GM19240 (cell line): ENCODE measurements around the gene CWH43.
"Not testable (repeated sequence)": the region's sequence is repeated elsewhere in the genome, so short reads cannot be mapped to it uniquely, and the experiment has no call there.

Source experiments
- DNase-seq: peaks from one replicate; pipeline ENCODE4 v3.0.0; 2011; ENCODE audit warnings: low spot score; ENCODE audit not compliant: insufficient read length

The CWH43 gene

DNA sequence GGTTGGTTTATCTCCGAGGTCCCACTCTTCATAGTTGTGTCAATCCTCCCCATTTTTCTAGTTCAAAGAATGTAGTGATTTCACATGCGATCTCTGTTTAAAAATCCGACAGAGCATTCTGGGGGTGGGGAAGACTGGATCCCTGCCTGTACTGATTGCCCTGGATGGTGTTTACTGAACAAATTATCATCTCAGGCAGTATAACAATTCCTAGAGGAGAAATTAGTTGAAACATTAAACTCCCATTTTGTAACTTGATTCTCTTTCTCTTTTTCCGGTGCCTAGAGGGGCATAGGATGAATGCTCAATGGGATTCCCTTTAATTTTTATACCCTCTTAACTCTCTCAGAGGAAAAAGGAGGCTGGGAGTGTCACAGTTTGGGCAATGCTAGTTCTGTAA lies 10.0 kb upstream of the CWH43 start:
- DNase-seq: no peak

DNA sequence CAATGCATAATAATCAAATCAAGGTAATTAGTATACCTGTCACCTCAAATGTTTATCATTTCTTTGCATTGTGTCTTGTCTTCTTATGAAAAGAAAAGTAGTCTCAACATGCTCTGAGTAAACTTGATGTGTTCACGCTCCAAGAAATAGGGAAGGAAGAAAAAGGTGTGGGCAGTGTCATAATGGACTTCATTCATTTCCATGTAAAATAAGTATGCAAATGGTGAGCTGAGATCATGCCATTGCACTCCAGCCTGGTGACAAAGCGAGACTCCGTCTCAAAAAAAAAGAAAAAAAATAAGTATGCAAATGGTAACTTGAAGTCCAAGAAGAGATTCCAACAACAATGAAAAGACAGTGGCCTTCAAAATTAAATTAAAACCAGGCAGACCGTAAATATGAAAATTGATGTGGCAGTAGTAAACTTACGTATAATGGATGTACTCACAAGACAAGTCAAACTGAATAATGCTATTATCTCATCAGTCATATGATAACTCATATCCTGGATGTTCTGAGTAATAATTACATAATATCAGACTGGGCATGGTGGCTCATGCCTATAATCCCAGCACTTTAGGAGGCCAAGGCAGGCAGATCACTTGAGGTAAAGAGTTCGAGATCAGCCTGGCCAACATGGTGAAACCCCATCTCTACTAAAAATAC lies 6.0 kb upstream of the CWH43 start:
- DNase-seq: no peak

DNA sequence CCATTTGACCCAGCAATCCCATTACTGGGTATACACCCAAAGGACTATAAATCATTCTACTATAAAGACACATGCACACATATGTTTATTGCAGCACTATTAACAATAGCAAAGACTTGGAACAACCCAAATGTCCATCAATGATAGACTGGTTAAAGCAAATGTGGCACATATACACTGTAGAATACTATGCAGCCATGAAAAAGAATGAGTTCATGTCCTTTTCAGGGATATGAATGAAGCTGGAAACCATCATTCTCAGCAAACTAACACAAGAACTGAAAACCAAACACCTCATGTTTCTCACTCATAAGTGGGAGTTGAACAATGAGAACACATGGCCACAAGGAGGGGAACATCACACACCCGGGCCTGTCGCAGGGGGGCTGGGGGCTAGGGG lies 2.1 kb upstream of the CWH43 start:
- not testable (repeated sequence) for DNase-seq

DNA sequence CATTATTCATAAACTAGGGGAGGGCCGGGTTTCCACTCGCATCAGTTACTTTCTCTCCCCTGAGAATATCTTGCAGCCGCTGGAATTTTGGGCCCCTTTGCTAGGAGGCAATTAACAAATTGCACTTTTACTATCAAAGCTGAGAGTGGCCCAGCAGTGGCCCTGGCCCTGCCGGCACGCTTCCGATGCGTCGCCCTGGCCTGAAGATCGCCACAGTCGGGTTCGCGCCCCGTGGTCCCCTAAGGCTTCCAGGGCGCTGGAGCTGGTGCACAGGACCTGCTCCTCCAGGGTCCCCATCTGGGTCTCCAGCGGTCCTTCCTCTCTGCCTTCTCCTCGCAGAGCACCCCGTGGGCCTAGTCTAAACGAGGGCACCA lies 486 bp upstream of the CWH43 start:
- DNase-seq: no peak

DNA sequence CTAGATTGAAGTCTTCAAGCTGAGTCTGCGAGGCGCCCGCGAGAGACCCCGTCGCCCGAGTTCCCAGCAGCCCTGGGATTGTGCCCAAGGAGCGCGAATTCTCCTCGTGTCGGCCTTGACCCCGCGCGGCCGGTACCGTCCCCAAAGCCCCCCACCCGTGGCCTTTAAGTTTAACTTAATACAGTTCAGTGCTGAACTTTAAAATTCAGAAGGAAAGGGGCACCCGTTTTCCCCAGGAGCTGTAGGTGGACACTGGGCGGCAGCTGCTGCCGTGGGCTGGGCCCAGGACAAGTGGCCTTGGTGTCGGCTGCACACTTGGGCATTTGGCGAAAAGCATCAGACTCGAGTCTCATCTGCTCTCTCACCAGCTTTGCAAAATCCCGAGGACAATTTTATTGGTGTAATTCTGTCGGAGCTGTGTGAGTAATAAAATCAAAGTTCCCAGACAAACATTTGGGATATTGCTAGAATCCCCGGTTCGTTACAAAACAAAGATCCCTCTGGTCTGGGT lies 634 bp downstream of the CWH43 start:
- no peak for DNase-seq

DNA sequence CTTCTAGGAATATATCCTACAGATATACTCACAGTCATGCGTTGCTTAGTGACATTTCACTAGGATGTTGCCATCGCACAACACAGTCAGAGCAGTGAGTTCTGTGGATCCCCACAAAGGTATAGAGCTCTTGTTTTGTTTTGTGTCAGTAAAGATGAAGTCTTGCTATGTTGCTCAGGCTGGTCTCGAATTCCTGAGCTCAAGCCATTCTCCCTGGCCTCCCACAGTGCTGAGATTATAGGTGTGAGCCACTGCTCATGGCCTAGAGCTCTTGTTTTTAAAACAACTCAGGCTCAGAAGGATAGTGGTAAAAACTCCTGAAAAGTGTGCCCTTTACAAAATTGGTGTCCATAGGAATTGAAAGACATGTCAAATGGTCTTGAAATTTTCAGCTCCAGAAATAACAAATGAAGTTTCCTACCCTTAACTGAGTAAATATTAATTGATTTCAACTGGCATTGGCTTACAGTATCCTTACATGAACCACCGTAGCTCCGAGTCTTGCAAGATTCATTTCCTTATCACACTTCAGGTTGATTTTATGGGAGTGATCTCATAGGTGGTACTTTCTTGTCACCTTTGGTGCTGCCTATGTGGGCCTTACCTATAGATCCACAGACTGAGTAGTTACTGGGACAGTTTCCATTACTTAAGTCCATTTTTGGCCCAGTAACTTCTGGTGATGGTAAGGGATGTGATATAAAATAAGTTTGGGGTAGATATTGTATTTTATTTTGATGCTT lies 3.6 kb downstream of the CWH43 start:
- no peak for DNase-seq

DNA sequence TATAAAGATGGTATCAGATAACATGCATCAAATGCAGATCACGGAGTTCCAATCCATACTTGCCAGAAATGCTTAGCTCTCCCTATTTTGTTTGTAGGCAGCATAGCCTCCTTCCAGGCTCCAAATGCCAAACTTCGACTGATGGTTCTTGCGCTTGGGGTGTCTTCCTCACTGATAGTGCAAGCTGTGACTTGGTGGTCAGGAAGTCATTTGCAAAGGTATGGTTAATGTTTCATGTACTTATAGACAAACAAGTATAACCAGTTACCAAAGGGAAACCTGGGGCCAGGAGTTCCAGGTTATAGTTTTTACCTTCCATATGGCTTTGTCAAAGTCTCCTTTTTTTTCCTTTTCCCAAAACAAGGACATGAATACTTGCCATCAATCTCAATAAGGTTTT lies 5.3 kb downstream of the CWH43 start:
- no peak for DNase-seq

DNA sequence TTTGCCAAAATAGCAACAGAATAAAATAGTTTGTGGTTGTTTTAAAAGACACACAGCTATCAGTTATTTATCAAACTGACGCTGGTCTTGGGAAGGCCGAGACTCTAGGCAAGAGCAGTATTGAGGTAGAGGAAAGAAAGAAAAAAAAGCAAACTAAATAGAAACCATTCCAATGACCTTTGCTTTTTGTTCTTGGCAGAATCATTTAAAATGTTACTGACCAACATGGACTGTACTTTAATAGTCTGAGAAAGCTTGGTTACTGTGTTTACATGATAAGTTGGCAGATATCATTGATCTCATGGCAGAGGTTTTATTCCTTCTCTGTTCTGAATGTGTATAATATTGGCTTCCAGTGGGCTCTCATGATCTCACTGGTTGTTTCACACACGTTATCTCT lies 11.9 kb downstream of the CWH43 start:
- DNase-seq: no peak

DNA sequence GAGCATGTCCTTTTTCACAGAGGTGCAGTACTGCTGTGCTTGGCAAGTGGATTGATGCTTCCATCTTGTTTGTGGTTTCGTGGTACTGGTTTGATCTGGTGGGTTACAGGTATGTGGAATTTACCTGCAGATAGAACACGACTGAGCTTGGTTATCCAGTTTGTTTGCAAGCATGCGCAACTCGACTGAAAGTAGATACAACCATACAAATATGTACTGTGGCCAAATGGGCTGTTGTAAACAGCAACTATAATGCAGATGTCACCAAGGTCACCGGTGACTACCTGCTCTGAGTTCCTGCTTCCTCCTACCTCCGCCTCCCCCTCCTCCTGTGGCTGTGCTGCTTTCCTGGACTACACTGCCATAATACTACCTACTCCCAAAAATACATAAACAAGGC lies 12.4 kb downstream of the CWH43 start:
- no peak for DNase-seq

DNA sequence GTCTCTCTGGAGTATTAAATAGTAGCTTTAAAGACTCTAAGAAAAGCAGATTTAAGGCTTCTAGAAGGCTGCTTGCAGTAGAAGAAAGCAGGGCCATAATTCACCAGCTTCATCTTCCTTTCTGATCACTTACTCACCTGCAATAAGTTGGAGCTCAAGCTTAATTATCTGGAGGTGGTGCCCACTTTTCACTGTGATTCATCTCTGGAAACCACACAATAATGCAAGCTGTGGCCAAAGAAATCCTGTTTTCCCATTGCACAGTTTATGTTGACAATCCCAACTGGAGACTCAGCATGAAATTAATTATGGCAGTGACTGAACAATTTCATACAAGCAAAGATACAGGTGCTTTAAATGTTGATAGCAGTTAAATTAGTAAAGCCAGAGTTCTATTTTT lies 14.7 kb downstream of the CWH43 start:
- no peak for DNase-seq

DNA sequence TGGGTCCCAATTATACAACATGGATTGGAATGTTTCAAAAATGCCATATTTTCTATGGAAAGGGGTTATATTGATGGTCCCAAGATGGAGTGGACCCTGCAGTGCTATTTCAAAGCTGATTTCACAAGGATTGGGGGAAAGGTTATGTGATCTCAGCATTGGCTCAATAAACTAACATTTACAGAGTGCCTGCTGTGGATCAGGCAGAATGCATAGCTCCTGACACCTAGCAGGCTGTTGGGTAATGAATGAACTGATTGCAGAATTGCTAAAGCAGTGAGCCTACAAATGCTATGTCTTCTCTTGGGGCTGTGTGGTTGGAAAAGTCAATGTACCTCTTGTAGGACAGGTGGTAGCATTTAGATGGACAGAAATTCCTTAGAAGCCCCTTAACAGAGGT lies 16.9 kb downstream of the CWH43 start:
- DNase-seq: no peak

DNA sequence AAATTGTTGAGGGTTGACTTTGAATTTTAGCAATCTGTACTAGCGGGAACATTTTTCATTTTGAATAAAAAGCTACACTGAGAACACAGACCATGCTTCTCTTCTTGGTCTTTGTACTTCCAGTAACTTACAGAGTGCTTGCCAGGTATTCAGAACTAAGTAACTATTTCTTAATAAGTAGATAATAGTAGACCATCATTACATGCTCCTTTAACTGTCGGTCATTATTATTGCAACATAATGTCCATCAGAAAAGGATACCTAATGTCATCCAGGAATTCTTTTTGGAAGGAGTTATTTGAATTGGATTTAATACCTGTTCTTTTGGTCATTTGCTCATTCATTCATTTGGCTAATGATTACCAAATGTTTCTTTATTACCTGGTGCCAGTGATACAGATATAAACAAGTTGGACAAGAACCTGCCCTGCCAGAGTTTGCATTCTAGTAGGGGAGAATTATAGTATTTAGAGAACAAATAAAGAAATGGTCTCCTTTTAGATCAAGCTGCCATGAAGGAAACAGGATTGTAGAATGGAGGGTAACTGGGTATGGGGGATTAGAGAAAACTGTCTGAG lies 32.7 kb downstream of the CWH43 start:
- DNase-seq: no peak

DNA sequence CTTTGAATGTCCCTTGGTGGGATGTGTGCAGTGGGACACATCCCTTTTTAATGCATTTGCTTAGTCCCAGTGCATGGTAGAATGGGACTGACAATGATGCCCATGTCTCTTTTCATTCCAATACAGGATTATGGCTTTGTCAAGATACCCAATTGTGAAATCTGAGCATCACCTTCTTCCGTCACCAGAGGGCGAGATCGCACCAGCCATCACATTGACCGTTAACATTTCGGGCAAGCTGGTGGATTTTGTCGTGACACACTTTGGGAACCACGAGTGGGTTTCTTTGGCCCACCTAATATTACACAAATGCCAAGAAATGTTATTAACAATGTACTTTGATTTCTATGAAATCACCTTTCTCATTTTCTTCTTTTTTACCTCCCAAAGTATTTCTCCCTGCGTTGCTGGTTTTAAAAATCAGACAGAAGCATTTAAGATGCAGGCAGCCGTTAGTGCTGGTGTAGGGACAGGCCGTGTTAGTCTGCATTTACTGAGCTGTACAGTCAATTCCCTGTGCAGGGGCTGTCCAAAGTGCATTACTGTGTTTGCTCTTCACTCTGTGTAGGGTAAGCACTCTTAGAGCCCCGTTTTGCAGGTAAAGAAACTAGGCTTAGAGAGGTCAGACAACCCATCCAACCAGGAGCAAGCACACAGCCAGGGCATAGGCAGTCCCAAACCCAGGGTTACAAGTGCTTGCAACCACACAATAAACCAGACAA lies 46.5 kb downstream of the CWH43 start:
- no peak for DNase-seq

DNA sequence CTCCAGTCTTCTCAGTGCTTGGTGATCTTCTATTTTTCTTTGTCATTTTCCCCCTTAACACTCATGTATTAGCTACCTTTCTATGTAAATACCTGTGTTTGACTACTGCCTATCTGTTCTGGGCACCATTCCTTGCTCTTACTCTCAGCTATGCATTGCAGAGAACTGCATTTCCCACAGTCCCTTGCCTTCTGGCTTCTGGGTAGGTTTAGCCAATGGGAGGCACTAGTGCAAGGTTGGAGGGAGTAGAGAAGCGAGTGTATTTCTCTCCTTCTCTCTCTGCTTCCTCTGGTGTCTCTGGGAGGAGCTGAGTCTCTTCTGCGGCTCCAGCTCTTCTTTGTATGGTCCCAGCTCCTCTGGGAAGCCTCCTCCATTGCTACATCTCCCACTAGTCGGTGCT lies 50.5 kb downstream of the CWH43 start:
- DNase-seq: no peak

DNA sequence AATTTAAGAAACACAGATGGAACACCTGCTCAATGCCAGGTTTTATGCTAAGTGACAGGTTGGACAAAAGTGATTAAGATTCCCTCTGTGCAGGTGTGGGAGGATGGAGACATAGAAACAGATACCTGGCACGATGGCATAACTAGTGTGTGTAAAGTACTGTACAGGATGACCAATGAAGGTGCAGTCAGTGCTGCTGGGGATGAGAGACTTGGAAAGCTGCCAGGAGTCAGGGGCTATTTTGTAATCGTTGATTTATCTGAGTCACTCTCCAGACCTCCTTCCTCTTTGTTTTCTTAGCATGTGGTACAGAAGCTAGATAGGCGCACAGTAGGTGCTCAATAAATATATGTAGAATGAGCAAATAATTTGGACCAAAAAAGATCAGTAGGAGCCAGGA lies 58.2 kb downstream of the CWH43 start:
- DNase-seq: no peak

DNA sequence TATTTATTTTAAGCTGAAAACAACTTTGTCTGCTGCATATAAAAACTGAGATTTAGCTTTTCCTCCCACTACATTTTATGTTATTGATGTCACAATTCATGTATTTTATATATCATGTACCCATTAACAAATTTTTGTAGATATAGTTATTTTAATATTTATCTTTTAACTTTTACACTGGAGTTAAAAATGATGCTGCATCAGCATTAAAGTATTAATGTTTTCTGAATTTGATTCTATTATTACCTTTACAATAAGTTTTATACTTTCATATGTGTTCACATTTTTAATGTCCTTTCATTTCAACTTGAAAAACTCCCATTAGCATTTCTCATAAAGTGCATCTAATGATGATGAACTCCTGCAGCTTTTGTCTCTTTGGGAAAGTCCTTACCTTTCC lies 72.2 kb downstream of the CWH43 start:
- DNase-seq: no peak

DNA sequence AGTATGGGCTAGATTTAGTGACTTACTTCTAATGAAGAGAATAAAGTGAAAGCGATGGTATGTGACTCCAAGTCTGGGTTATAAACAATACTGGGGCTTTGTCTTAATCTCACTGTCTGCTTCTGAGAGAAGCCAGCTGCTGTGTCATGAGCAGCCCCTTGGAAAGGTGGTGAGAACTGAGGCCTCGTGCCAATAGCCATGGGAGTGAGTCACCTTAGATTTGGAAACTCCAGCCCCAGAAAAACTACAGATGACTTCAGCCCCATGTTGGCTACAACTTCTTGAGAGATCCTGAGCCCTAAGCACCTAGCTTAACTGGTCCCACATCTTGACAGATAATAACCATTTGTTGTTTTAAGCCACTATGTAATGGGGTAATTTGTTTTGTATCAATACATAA lies 77.6 kb downstream of the CWH43 start:
- no peak for DNase-seq

DNA sequence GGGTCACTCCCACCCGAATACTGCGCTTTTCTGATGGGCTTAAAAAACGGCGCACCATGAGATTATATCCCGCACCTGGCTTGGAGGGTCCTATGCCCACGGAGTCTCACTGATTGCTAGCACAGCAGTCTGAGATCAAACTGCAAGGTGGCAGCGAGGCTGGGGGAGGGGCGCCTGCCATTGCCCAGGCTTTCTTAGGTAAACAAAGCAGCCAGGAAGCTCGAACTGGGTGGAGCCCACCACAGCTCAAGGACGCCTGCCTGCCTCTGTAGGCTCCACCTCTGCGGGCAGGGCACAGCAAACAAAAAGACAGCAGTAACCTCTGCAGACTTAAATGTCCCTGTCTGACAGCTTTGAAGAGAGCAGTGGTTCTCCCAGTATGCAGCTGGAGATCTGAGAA lies 86.1 kb downstream of the CWH43 start:
- DNase-seq: not testable (repeated sequence)

DNA sequence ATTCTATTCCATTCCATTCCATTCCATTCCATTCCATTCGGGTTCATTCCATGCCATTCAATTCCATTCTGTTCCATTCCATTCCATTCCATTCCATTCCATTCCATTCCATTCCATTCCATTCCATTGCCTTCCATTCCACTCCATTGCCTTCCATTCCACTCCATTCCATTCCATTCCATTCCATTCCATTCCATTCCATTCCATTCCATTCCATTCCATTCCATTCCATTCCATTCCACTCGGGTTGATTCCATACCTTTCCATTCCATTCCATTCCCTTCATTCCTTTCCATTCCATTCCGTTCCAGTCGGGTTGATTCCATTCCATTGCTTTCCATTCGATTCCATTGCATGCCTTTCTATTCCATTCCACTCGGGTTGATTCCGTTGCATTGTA lies 105.8 kb downstream of the CWH43 start:
- not testable (repeated sequence) for DNase-seq

DNA sequence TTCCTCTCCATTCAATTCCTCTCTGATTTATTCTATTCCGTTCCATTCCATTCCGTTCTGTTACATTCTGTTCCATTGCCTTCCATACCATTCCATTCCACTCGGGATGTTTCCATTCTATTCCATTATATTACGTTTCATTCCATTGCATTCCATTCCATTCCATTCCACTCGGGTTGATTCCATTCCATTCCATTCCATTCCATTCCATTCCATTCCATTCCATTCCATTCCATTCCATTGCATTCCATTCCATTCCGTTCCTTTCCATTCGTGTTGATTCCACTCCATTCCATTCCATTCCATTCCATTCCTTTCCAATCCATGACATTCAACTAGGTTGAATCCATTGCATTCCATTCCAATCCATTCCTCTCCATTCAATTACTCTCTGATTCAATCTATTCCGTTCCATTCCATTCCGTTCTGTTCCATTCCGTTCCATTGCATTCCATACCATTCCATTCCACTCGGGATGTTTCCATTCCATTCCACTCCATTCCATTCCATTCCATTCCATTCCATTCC lies 106.6 kb downstream of the CWH43 start:
- not testable (repeated sequence) for DNase-seq

DNA sequence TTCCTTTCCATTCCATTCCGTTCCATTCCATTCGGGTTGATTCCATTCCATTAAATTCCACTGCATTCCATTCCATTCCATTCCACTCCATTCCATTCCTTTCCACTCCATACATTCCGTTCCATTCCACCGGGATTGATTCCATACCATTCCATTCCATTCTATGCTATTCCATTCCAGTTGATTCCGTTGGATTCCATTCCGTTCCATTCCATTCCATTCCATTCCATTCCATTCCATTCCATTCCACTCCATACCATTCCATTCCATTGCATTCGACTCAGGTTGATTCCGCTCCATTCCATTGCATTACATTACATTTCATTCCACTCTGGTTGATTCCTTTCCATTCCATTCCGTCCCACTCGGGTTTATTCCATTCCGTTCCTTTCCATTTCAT lies 110.1 kb downstream of the CWH43 start:
- not testable (repeated sequence) for DNase-seq

DNA sequence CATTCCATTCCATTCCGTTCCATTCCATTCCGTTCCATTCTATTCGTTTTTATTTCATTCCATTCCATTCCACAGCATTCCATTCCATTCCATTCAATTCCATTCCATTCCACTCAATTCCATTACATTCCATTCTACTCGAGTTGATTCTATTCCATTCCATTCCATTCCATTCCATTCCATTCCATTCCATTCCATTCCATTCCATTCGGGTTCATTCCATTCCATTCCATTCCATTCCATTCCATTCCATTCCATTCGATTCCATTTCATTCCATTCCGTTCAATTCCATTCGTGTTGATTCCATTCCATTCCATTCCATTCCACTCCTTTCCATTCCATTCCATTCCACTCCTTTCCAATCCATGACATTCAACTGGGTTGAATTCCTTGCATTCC lies 110.6 kb downstream of the CWH43 start:
- not testable (repeated sequence) for DNase-seq
